HG03460 (cell line): Measurements from ENCODE around the gene ENTPD3.
"Not testable (repeated sequence)": the region's sequence is repeated elsewhere in the genome, so short reads cannot be mapped to it uniquely, and the experiment has no call there.

Experiments
- ATAC-seq: cut with Tn5 transposase; IDR thresholded peaks from one replicate; pipeline ENCODE4 v1.9.1; 2021; ENCODE audit not compliant: unreplicated experiment

Gene ENTPD3

GRCh38 chr3:40458473-40458872 lies 71.5 kb downstream of the ENTPD3 start:
- ATAC-seq: no peak

GRCh38 chr3:40460481-40460880 lies 73.5 kb downstream of the ENTPD3 start:
- ATAC-seq: not testable (repeated sequence)

- ATAC-seq: no peak
Observed at GRCh38 chr3:40461161-40461560, 74.2 kb downstream of the ENTPD3 start.

GRCh38 chr3:40462838-40463237 lies 75.9 kb downstream of the ENTPD3 start:
- not testable (repeated sequence) for ATAC-seq

DNA sequence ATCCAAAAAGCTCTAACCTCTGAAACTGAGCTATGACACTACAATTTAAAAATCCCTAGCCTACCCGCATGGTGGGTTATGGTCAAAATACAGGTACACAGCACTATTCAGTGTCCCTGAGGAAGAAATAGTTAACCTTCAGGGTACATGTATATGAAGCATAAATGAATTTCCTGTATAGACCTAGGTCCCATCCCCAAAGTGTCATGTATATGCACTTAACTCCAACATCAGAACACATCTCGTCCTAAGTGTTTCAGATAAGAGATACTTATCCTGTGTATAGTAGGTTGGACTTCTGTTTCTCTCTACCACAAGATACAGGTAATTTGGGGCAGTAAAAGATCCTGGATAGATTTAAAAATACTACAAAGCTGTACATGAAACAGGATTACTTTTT lies 76.6 kb downstream of the ENTPD3 start:
- ATAC-seq: no peak

GRCh38 chr3:40464339-40465110 lies 77.5 kb downstream of the ENTPD3 start:
- no peak for ATAC-seq

- no peak for ATAC-seq
Observed at GRCh38 chr3:40465111-40465407, 78.1 kb downstream of the ENTPD3 start.

DNA sequence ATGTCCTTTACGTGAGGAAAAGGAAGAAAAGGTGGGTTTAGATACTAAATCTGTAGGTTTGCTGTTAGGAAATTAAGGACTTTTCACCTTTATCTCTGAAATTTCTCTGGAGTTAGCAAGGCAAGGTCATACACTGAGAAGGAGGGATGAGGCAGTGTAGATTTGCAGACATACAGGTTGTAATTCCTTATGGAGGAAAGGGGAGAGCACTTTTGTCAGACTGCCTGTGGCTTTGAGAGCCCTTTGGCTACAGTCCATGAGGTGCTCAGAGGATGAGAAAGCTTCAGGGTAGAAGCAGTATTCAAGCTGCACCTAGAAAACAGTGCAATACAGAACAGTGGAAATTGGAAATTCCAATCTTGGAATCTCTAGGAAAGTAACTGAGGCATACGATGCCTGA lies 78.5 kb downstream of the ENTPD3 start:
- ATAC-seq: no peak

DNA sequence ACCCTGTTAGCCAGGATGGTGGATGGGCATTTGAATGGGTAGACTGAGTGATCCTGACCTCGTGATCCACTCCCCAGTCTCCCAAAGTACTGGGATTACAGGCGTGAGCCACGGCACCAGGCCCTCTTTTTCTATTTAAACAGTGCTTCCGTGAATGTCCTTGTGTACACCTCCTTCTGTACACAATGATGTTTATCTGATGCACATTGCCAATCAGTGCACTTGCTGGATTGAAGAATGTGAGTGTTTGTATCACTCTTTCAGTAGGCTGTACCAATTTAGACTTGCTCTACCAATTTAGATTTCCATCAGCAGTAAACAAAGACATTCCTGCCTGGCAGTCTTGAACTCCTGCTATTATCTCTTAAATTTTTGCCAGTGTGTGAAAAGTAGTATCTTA lies 81.0 kb downstream of the ENTPD3 start:
- ATAC-seq: no peak

GRCh38 chr3:40470701-40471100 lies 83.7 kb downstream of the ENTPD3 start:
- ATAC-seq: no peak

GRCh38 chr3:40476478-40477470 lies 89.8 kb downstream of the ENTPD3 start, which contains the start of gene ZNF619:
ZNF619 (plus strand) TSS chr3:40477122; CDS start chr3:40477980, 858 bp downstream.
- ATAC-seq: peak; percentile 90

DNA sequence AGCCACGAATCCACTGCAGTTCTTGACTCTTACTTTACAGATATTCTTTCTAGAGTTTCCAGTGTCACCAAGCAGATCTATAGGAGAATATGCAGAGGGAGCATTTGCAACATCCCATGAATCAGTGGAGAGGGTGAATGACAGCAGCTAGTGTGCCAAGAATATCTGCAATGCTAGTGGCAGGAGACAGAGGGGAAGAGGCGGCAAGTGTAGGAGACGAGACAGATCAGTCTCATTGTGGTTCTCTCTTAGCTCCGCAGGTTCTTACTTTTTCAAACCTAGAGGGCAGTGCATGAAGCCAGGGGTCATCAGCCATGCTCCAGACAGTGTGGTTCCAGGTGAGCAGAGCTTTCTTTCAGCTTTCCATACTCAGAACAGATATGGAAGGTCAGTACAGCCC lies 90.7 kb downstream of the ENTPD3 start:
- ATAC-seq: no peak
